ENCODE measurements around the gene SLC39A5.
A peak's percentile ranks its signal among the peaks of the same experiment; 100 is the strongest.

SLC39A5 gene, protein sequence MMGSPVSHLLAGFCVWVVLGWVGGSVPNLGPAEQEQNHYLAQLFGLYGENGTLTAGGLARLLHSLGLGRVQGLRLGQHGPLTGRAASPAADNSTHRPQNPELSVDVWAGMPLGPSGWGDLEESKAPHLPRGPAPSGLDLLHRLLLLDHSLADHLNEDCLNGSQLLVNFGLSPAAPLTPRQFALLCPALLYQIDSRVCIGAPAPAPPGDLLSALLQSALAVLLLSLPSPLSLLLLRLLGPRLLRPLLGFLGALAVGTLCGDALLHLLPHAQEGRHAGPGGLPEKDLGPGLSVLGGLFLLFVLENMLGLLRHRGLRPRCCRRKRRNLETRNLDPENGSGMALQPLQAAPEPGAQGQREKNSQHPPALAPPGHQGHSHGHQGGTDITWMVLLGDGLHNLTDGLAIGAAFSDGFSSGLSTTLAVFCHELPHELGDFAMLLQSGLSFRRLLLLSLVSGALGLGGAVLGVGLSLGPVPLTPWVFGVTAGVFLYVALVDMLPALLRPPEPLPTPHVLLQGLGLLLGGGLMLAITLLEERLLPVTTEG

DNA sequence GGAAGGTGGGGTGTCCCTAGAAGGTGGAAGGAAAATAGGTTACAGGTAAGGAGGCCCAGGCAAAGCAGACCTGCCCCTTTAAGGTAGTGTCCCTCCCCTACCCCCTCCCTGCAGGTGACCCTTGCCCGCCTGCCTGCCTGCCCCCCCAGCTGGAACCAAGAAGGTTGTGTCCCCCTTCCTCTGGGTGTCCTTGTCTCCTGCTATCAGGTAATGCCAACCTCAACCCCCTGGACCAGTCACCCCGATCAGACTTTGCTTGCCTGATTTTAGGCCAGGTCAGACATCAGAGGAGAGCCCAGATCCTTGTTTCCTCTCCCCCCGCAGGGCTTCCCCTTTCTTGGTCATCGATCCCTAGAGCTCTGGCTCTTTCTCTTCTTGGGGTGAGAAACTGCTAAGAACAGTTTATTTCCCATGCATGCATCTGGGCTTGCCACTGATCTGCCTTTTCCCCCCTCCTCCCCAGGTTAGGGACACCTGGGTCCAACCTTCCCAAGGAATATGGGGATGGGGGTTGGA lies at the start of gene SLC39A5:
Gene SLC39A5 (plus strand): TSS at position 136 of the 516 bp plus-strand sequence. CDS start 1,224 bp downstream, outside the sequence.
- no peaks in the 10 kb centered on the region for H3K27me3 ChIP-seq (ENCODE audit: control insufficient read depth in 2 of 2, insufficient read depth in 2 of 2, low read length in 2 of 2)
- peak within 1 kb of the TSS; percentile 78 to 89 for H3K27ac ChIP-seq (ENCODE audit: low read depth in 2 of 2, low read length in 2 of 2)
- H3K9ac ChIP-seq (ENCODE audit: low read depth in 1 of 2, low read length in 2 of 2), result peak within 1 kb of the TSS; percentile 72 to 81
- peaks cover 12 to 27% of the 10 kb centered on the region in 2 donors for H3K4me1 ChIP-seq (ENCODE audit: control insufficient read depth in 2 of 2, insufficient read depth in 2 of 2, low read length in 2 of 2)
- H3K9me3 ChIP-seq (ENCODE audit: control insufficient read depth in 2 of 2, low read length in 2 of 2), result no peaks in the 10 kb centered on the region
- H3K36me3 ChIP-seq (ENCODE audit: control insufficient read depth in 2 of 2, insufficient read depth in 2 of 2, low read length in 2 of 2), result peaks cover 0 to 1% of the 10 kb centered on the region in 2 donors
- H3K4me3 ChIP-seq (ENCODE audit: low read length in 2 of 2), result peak within 1 kb of the TSS; percentile 66 to 79

DNA sequence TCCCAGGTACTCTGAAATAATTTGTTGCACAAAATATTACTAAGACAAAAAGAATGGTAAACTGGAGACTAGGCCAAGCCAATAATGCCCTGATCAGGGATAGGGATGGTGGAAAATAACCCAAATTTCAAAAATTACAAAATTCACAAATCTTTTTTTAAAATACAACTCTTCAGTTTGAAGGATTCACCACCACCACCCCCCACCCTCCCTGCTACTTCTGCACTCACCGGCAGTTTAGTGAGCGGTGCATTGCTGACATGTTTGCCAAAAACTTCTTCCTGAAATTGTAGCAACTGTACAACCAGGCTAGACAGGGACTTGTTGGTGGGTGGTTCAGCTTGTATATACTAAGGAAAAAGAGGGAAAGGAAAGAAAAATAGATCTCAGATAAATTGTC lies 42.9 kb upstream of the SLC39A5 start:
- no peaks in the 10 kb centered on the region for H3K27me3 ChIP-seq (ENCODE audit: control insufficient read depth in 2 of 2, insufficient read depth in 2 of 2, low read length in 2 of 2)
- H3K9ac ChIP-seq (ENCODE audit: low read depth in 1 of 2, low read length in 2 of 2), result no peak overlapping the region
- H3K4me3 ChIP-seq (ENCODE audit: low read length in 2 of 2), result no peak overlapping the region
- H3K4me1 ChIP-seq (ENCODE audit: control insufficient read depth in 2 of 2, insufficient read depth in 2 of 2, low read length in 2 of 2), result peaks cover 13 to 18% of the 10 kb centered on the region in 2 donors
- H3K27ac ChIP-seq (ENCODE audit: low read depth in 2 of 2, low read length in 2 of 2), result no peak overlapping the region
- peaks cover 24 to 35% of the 10 kb centered on the region in 2 donors for H3K36me3 ChIP-seq (ENCODE audit: control insufficient read depth in 2 of 2, insufficient read depth in 2 of 2, low read length in 2 of 2)
- H3K9me3 ChIP-seq (ENCODE audit: control insufficient read depth in 2 of 2, low read length in 2 of 2), result no peaks in the 10 kb centered on the region

DNA sequence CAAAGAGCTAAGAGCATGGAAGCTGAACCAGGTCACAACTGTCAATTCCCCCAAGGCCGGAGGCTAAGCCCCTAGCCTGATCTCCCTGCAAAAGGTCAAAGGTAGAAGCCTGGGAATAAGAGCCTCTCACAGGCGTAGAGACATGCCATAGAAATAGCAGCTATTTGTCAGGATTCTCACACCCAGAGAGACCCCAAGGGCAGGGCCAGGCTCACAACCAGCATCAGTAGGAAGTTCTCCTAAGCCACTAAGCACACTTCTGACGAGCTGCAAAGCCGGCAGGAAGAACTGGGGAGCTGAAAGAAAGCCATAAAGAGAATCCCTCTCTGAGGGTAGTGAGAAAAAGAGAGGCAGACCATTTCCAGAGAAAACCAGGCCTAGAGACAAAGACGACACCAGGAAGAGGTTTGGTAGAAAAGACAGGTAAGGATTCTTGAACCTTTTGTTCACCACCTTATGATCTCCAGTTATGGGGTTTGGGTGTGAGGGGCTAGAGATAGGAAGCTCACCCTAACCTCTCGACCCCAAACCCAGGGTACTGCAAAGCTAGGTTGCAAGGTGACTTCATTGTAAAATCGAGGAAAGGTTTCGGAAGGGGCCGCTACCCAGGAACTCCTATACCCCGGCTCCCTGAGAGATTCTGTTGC lies 41.6 kb upstream of the SLC39A5 start:
- H3K9me3 ChIP-seq (ENCODE audit: control insufficient read depth in 2 of 2, low read length in 2 of 2), result no peaks in the 10 kb centered on the region
- H3K9ac ChIP-seq (ENCODE audit: low read depth in 1 of 2, low read length in 2 of 2), result peak overlapping the region; percentile 75 to 84
- no peaks in the 10 kb centered on the region for H3K27me3 ChIP-seq (ENCODE audit: control insufficient read depth in 2 of 2, insufficient read depth in 2 of 2, low read length in 2 of 2)
- peak overlapping the region; percentile 78 to 80 for H3K27ac ChIP-seq (ENCODE audit: low read depth in 2 of 2, low read length in 2 of 2)
- H3K4me3 ChIP-seq (ENCODE audit: low read length in 2 of 2), result peak overlapping the region; percentile 77 to 88
- H3K36me3 ChIP-seq (ENCODE audit: control insufficient read depth in 2 of 2, insufficient read depth in 2 of 2, low read length in 2 of 2), result peaks cover 20 to 30% of the 10 kb centered on the region in 2 donors
- H3K4me1 ChIP-seq (ENCODE audit: control insufficient read depth in 2 of 2, insufficient read depth in 2 of 2, low read length in 2 of 2), result peaks cover 13 to 18% of the 10 kb centered on the region in 2 donors

DNA sequence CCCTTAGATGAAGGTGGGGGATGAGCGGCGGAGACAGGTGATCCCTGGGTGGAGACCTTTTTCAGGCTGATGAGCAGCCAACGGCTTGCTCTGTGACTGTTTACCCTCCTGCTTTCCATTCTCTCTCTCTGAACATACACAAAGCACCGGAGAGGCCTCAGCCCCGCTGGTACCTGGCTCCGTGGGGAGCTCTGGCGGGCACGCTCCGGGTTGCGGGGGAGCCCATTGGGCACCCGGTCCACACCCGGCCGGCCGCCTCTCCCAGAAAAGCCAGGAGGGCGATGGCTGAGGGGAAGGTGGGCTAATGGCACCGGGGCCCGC lies 41.1 kb upstream of the SLC39A5 start:
- no peaks in the 10 kb centered on the region for H3K9me3 ChIP-seq (ENCODE audit: control insufficient read depth in 2 of 2, low read length in 2 of 2)
- peak overlapping the region; percentile 75 to 84 for H3K9ac ChIP-seq (ENCODE audit: low read depth in 1 of 2, low read length in 2 of 2)
- H3K36me3 ChIP-seq (ENCODE audit: control insufficient read depth in 2 of 2, insufficient read depth in 2 of 2, low read length in 2 of 2), result peaks cover 16 to 25% of the 10 kb centered on the region in 2 donors
- no peaks in the 10 kb centered on the region for H3K27me3 ChIP-seq (ENCODE audit: control insufficient read depth in 2 of 2, insufficient read depth in 2 of 2, low read length in 2 of 2)
- H3K4me1 ChIP-seq (ENCODE audit: control insufficient read depth in 2 of 2, insufficient read depth in 2 of 2, low read length in 2 of 2), result peaks cover 13 to 18% of the 10 kb centered on the region in 2 donors
- H3K4me3 ChIP-seq (ENCODE audit: low read length in 2 of 2), result peak overlapping the region; percentile 77 to 88
- peak overlapping the region; percentile 78 to 80 for H3K27ac ChIP-seq (ENCODE audit: low read depth in 2 of 2, low read length in 2 of 2)

DNA sequence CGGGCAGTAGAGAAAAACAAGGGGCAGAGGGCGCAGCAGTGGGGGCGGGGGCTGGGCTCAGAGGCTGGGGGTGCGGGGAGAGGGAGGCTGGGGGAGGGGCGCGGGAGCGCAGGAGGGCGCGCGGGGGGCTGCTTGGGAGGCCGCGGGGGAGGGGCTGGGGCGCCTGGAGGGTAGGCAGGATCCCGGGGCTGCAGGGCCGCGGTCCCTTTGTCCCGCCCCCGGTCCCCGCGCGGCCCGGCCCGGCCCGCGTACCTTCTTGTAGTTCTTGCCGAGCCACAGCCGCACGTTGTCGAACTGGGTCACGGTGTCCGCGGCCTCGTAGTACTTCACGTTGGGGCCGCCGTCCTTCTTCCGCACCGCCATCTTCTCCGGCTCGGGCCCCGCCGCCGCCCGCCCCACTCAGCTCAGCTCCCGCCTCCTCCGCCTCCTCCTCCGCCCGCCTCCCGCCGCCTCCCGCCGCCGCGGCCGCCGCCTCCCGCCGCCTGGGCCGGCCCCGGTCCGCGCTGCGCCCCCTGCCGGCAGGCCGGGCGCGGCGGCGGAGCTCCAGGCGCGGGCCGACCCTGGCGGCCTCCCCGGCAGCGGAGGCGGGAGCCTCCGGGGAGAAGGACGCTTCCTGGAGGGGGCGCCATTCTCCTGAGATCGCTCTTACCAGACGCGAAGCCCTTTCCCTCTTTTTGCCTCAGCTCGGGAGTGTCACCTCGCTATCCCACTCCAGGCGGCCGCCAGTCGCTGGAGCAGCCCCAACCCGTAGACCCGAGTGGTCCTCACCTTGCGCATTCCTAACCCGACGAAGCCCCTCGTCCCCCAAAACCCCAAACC lies 40.5 kb upstream of the SLC39A5 start, which contains the start of gene SMARCC2:
Gene SMARCC2 (minus strand): TSS at position 385 of the 819 bp plus-strand sequence. CDS start 22 bp downstream, at position 363.
- H3K9me3 ChIP-seq (ENCODE audit: control insufficient read depth in 2 of 2, low read length in 2 of 2), result no peaks in the 10 kb centered on the region
- peaks cover 12 to 19% of the 10 kb centered on the region in 2 donors for H3K36me3 ChIP-seq (ENCODE audit: control insufficient read depth in 2 of 2, insufficient read depth in 2 of 2, low read length in 2 of 2)
- H3K27me3 ChIP-seq (ENCODE audit: control insufficient read depth in 2 of 2, insufficient read depth in 2 of 2, low read length in 2 of 2), result no peaks in the 10 kb centered on the region
- H3K4me1 ChIP-seq (ENCODE audit: control insufficient read depth in 2 of 2, insufficient read depth in 2 of 2, low read length in 2 of 2), result peaks cover 13 to 18% of the 10 kb centered on the region in 2 donors
- peak within 1 kb of the TSS; percentile 97 for H3K27ac ChIP-seq (ENCODE audit: low read depth in 2 of 2, low read length in 2 of 2)
- peak within 1 kb of the TSS; percentile 91 to 98 for H3K4me3 ChIP-seq (ENCODE audit: low read length in 2 of 2)
- peak within 1 kb of the TSS; percentile 93 to 98 for H3K9ac ChIP-seq (ENCODE audit: low read depth in 1 of 2, low read length in 2 of 2)

DNA sequence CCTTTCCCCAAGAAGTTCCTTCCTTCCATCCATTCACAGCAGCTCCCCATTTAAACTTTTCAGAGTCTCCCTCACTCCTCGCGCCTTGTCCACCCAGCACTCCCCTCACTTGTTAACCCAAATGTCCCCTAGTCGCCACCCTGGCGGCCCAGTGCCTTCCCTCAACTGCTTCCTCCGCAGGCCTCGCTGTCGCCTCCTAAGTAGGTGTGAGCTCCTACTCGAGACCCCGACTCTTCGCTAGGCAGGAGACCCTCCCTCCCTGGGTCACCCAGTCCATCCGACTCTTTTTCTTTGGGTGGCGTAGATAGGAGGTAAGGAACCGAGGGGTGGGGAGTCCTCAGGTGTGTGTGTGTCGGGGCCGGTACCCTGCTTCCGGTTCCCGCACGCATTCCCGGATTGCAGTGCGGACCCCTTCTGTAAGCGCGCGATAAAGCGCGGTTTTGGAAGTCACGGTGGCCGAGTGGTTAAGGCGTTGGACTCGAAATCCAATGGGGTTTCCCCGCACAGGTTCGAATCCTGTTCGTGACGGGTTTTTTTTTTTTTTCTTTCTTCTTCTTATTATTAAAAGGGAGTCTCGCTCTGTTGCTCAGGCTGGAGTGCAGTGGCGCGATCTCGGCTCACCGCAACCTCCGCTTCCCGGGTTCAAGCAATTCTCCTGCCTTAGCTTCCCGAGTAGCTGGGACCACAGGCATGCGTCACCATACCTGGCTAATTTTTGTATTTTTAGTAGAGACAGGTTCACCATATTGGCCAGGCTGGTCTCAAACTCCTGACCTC lies 39.7 kb upstream of the SLC39A5 start:
- H3K4me1 ChIP-seq (ENCODE audit: control insufficient read depth in 2 of 2, insufficient read depth in 2 of 2, low read length in 2 of 2), result peaks cover 13 to 18% of the 10 kb centered on the region in 2 donors
- H3K36me3 ChIP-seq (ENCODE audit: control insufficient read depth in 2 of 2, insufficient read depth in 2 of 2, low read length in 2 of 2), result peaks cover 5 to 11% of the 10 kb centered on the region in 2 donors
- no peaks in the 10 kb centered on the region for H3K27me3 ChIP-seq (ENCODE audit: control insufficient read depth in 2 of 2, insufficient read depth in 2 of 2, low read length in 2 of 2)
- peak overlapping the region; percentile 97 for H3K27ac ChIP-seq (ENCODE audit: low read depth in 2 of 2, low read length in 2 of 2)
- H3K4me3 ChIP-seq (ENCODE audit: low read length in 2 of 2), result peak overlapping the region; percentile 91 to 98
- H3K9me3 ChIP-seq (ENCODE audit: control insufficient read depth in 2 of 2, low read length in 2 of 2), result no peaks in the 10 kb centered on the region
- H3K9ac ChIP-seq (ENCODE audit: low read depth in 1 of 2, low read length in 2 of 2), result peak overlapping the region; percentile 93 to 98

DNA sequence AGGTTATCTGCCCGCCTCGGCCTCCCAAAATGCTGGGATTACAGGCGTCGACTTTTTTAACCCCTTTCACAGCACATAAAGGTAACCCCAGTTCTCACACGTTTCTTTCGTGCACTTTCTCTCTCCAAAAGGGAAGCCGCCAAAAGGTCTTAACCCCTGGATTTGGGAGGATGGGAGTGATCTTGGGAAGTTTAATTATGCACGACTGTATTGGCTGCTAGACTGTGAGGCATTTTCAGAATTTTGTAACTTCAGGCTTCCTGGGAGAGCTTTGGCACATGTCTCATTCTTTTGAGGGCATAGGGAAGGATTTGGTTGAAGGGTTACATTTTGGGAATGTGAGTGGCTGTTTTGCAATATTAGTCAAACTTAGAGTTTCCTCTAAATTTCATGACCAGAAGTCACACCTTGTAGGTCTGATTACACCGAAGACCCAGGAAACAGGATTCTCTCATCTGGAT lies 39.1 kb upstream of the SLC39A5 start:
- H3K9ac ChIP-seq (ENCODE audit: low read depth in 1 of 2, low read length in 2 of 2), result peak overlapping the region; percentile 93 to 98
- H3K36me3 ChIP-seq (ENCODE audit: control insufficient read depth in 2 of 2, insufficient read depth in 2 of 2, low read length in 2 of 2), result peaks cover 3 to 9% of the 10 kb centered on the region in 2 donors
- H3K27me3 ChIP-seq (ENCODE audit: control insufficient read depth in 2 of 2, insufficient read depth in 2 of 2, low read length in 2 of 2), result no peaks in the 10 kb centered on the region
- no peaks in the 10 kb centered on the region for H3K9me3 ChIP-seq (ENCODE audit: control insufficient read depth in 2 of 2, low read length in 2 of 2)
- H3K27ac ChIP-seq (ENCODE audit: low read depth in 2 of 2, low read length in 2 of 2), result peak overlapping the region; percentile 97
- peak overlapping the region; percentile 91 to 98 for H3K4me3 ChIP-seq (ENCODE audit: low read length in 2 of 2)
- peaks cover 13 to 18% of the 10 kb centered on the region in 2 donors for H3K4me1 ChIP-seq (ENCODE audit: control insufficient read depth in 2 of 2, insufficient read depth in 2 of 2, low read length in 2 of 2)

DNA sequence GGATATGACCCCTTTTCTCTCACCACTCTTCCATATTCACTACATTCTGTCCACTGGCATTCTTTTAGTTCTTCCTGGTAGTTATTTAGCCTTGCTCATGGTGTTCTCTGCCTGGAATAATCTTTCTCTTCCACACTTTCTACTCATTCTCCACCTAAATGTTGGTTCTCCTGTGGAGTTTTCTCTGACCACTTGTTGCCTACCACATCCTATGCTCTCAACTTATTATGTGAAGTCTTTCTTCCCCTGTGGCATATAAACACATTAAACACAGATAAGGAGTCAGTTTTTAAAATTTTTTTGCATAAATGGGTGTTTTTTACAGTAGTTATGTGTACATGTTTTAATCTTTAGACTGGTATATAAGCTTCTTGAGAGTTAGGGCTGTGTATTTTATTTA lies 37.3 kb upstream of the SLC39A5 start:
- no peak overlapping the region for H3K4me3 ChIP-seq (ENCODE audit: low read length in 2 of 2)
- no peaks in the 10 kb centered on the region for H3K9me3 ChIP-seq (ENCODE audit: control insufficient read depth in 2 of 2, low read length in 2 of 2)
- H3K27me3 ChIP-seq (ENCODE audit: control insufficient read depth in 2 of 2, insufficient read depth in 2 of 2, low read length in 2 of 2), result no peaks in the 10 kb centered on the region
- no peak overlapping the region for H3K27ac ChIP-seq (ENCODE audit: low read depth in 2 of 2, low read length in 2 of 2)
- no peak overlapping the region for H3K9ac ChIP-seq (ENCODE audit: low read depth in 1 of 2, low read length in 2 of 2)
- H3K36me3 ChIP-seq (ENCODE audit: control insufficient read depth in 2 of 2, insufficient read depth in 2 of 2, low read length in 2 of 2), result no peaks in the 10 kb centered on the region
- H3K4me1 ChIP-seq (ENCODE audit: control insufficient read depth in 2 of 2, insufficient read depth in 2 of 2, low read length in 2 of 2), result peaks cover 11% of the 10 kb centered on the region in 2 donors
